ENCODE results near the gene ERC1. TPM values are rescaled to one million over a fixed set of nuclear protein-coding genes. Genes with fewer than 3 reads are reported as not detected.
A peak's percentile ranks its signal among the peaks of the same experiment; 100 is the strongest.

The ERC1 gene
- total RNA-seq, 1 experiment from 2014 or later, result 40.4 TPM

GRCh38 chr12:989051-989450 is 2.0 kb upstream of the ERC1 start:
- in situ Hi-C loops (cut with HindIII; ENCODE audit: low pct_unique_long_range_greater_than_20kb, low sequenced_read_pairs) (no loop called here), intact Hi-C loops (cut with micrococcal nuclease; ENCODE audit: unreplicated experiment) (no loop called here)
- TF ChIP-seq POLR2AphosphoS5 (IDR thresholded peaks at IDR 0.05; ENCODE audit: low read depth, low read length), result no peak
- no peak for TF ChIP-seq SIN3A (IDR thresholded peaks at IDR 0.05; ENCODE audit: borderline replicate concordance, insufficient read depth, low read depth, low read length)
- no peak for TF ChIP-seq REST (IDR thresholded peaks at IDR 0.05; ENCODE audit: insufficient read depth in 1 of 2, low read depth in 2 of 2, low read length in 1 of 2)
- no peak for TF ChIP-seq TCF7L2 (IDR thresholded peaks at IDR 0.05; ENCODE audit: low read depth, low read length)
- TF ChIP-seq CTCF (IDR thresholded peaks at IDR 0.05), result no peak
- no peaks in the 10 kb centered on the region for H3K9me3 ChIP-seq (ENCODE audit: control insufficient read depth, insufficient read depth, low read depth, low read length)
- H3K27me3 ChIP-seq (ENCODE audit: control insufficient read depth, insufficient read depth, low read length), result no peaks in the 10 kb centered on the region
- CTCF ChIA-PET, result no interaction called here
- peaks cover 20% of the 10 kb centered on the region for H3K4me1 ChIP-seq (ENCODE audit: control insufficient read depth, insufficient read depth, low read length)
- peak overlapping the region; percentile 69 to 80; a peak in 3 of 4 replicates for H3K4me3 ChIP-seq (ENCODE audit: low read depth in 2 of 2, low read length in 2 of 2)
- no peak for ATAC-seq
- DNase-seq (ENCODE audit: low read depth, low spot score), result no peak
- H3K36me3 ChIP-seq (ENCODE audit: control insufficient read depth, insufficient read depth, low read length), result no peaks in the 10 kb centered on the region
- no TSS peak for BruUV-seq (replicated peaks)
- POLR2A ChIA-PET, result no interaction called here
- H3K27ac ChIP-seq (ENCODE audit: low read length), result peak overlapping the region; percentile 95

- Histone ChIP-seq H3K9me3 (ENCODE audit: control insufficient read depth, insufficient read depth, low read depth, low read length) (no peaks in the 10 kb centered on the region), H3K36me3 (ENCODE audit: control insufficient read depth, insufficient read depth, low read length) (no peaks in the 10 kb centered on the region), H3K27me3 (ENCODE audit: control insufficient read depth, insufficient read depth, low read length) (no peaks in the 10 kb centered on the region), H3K27ac (ENCODE audit: low read length) (peak overlapping the region; percentile 95), H3K4me1 (ENCODE audit: control insufficient read depth, insufficient read depth, low read length) (peaks cover 20% of the 10 kb centered on the region), H3K4me3 (ENCODE audit: low read depth in 2 of 2, low read length in 2 of 2) (peak overlapping the region; percentile 69 to 80)
- DNase-seq (ENCODE audit: low read depth, low spot score) (no peak), ATAC-seq (peak; percentile 50)
- in situ Hi-C loops (cut with HindIII; ENCODE audit: low pct_unique_long_range_greater_than_20kb, low sequenced_read_pairs), result no loop called here
- CTCF ChIA-PET, result interaction anchor here (0.6 kb wide), 1 partner anchor 22 kb away, joined by 3 read pairs; no protein-coding TSS in a partner anchor
- intact Hi-C loops (cut with micrococcal nuclease; ENCODE audit: unreplicated experiment), result loop anchor here (10.0 kb wide), 1 partner anchor 105 kb away; no protein-coding TSS in a partner anchor
- BruUV-seq (replicated peaks), result TSS peak; percentile 75
- no peak for TF ChIP-seq REST (IDR thresholded peaks at IDR 0.05; ENCODE audit: insufficient read depth in 1 of 2, low read depth in 2 of 2, low read length in 1 of 2)
- no peak for TF ChIP-seq CTCF (IDR thresholded peaks at IDR 0.05)
- TF ChIP-seq POLR2AphosphoS5 (IDR thresholded peaks at IDR 0.05; ENCODE audit: low read depth, low read length), result no peak
- no peak for TF ChIP-seq TCF7L2 (IDR thresholded peaks at IDR 0.05; ENCODE audit: low read depth, low read length)
- no peak for TF ChIP-seq SIN3A (IDR thresholded peaks at IDR 0.05; ENCODE audit: borderline replicate concordance, insufficient read depth, low read depth, low read length)
- POLR2A ChIA-PET, result no interaction called here
These were observed 1.0 kb upstream of the ERC1 start for GRCh38 chr12:989751-990660.
